Measurements from ENCODE around the gene PSMD13.

Gene PSMD13

DNA sequence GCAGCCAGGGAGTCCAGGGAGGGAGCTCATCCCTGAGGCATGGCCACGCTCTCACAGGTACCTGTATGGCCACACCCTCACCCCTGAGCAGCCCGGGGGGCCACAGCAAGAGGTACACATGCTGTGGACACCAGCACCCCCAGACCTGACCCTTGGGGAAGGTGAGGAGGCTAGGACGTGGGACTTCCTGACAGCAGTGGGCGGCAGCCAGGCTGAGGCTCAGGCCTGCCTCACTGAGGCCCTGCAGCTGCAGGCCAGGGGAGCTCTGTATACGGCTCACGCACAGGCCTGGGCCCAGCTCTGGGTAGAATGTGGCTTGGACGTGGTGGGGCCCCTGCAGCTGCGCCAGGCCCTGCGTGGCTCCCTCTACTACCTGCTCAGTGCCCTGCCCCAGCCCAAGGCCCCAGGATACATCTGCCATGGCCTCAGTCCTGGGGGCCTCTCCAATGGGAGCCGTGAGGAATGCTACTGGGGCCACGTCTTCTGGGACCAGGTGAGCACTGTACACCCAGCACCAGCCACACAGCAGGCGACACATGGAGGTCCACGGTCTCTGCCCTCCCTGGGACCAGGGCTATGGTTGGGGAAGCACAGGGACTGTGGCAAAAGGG is 54.0 kb downstream of the PSMD13 start:
- DNase-seq, result no peak

DNA sequence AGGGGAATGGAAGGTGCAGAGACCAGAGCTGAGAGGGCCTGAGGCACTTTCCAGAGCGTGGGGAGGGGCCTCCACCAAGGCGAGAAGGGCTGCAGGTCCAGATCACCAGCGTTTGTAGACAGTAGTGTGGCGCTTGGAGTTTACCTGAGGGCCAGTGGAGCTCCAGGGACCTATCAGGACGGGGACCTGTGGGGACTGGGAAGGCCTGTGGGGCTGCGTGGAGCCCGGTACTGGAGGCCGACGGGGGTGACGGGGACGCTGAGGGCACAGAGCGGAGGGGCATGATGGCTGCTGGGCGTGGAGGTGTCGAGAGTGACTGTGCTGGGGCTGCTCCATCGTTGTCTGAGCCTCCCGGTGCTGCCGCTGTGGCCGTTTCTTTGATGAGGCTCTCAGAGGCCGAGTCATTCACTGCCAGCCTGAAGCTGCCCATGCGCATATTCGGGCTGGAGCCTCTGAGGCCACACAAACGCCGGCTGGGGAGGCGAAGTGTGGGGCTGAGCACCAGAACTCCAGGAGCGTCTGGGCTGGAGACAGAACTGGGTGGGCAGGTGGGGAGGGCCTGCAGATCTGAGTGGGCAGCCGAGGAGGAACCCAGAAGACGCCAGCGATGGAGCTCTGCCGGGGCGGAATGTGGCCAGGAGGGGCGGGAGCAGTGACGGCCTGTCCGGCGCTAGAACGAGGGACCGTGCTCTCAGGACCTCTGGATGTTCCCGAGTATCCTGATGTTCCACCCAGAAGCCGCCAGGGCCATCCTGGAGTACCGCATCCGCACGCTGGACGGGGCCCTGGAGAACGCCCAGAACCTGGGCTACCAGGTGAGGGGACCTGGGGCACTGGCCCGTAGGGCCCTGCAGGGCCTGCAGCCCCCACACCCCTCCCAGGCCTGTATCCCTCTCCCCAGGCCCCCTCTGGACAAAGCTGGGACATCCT is 54.8 kb downstream of the PSMD13 start:
- no peak for DNase-seq

- no peak for DNase-seq
Measured at GRCh38 chr11:292211-293121, 55.7 kb downstream of the PSMD13 start.

DNA sequence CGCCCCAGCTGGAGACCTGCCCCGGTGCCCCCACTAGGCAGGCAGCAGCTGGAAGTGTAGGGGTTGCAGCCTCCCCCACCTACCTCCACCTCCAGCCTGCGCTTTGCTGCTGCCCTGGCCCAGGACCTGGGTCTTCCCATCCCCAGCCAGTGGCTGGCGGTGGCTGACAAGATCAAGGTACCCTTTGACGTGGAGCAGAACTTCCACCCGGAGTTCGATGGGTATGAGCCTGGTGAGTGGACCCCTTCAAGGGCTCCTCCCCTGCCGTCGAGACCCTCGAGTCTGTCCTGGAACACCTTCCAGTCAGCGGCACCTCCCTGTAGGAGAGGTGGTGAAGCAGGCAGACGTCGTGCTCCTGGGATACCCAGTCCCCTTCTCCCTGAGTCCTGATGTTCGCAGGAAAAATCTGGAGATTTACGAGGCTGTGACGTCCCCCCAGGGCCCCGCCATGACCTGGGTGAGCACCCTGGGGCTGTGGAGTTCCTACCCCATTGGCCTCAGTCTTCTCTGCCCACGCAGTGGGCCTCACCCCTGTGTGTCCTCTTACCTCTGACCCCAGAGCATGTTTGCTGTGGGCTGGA is 56.6 kb downstream of the PSMD13 start:
- no peak for DNase-seq

DNA sequence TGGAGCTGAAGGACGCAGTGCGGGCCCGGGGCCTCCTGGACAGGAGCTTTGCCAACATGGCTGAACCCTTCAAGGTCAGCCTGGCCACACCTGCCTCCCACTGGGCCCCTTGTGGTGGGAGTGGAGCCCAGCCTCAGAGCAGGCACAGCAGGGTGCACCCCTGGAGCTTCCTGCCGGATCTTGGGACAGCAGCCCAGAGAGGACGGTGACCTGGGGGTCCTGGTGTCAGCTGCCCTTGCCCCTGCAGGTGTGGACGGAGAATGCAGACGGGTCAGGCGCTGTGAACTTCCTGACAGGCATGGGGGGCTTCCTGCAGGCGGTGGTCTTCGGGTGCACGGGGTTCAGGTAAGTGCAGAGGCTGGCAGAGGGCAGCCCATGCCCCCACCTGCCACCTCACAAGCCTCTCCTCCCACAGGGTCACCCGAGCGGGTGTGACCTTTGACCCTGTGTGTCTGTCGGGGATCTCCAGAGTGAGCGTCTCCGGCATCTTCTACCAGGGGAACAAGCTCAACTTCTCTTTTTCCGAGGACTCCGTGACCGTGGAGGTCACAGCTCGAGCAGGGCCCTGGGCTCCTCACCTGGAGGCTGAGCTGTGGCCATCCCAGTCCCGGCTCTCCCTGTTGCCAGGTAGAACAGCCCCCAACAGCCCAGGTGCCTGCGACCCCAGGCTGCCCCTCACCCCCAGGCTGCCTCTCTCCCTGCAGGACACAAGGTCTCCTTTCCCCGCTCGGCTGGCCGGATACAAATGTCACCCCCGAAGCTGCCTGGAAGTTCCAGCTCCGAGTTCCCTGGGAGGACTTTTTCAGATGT is 57.3 kb downstream of the PSMD13 start:
- no peak for DNase-seq

- DNase-seq, result no peak
Measured at GRCh38 chr11:294780-295179, 58.0 kb downstream of the PSMD13 start.

DNA sequence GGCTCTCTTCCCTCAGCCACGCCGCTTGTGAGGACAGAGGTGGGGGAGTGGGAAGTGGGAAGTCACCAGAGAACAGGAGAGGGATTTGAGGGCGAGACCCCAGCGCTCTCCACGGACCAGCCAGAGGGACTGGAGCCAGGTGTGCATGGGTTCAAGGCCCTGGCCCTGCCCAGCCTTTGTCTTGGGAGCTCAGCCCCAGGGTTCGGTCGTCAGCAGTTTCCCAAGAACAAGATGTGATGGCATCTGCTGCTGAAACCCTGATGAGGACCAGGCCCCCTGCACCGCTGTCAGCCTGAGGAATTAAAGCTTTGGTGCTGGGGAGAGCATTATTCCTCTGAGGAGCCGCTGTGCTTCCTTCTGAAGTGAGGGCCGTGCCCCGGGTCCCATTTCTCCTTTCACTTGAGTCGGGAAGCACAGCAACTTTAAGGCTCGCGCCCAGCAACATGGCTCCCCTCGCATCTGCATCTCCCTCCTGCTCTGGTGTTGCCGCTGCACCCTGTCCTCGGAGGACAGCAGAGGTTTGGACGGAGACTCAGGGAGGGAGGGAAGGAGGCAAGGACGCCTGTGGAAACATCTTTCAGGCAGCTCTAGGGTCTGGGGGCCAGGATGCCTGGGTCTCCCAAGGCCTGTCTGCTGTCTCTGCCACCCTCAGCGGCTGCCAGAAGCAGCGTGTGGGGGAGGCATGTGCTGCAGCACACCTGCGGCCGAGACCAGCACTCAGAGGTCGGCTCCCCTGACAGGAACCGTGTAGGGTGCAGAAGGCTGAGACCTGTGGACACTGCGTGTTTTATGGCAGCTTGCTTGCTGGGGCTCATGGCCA is 58.8 kb downstream of the PSMD13 start:
- DNase-seq, result no peak

DNA sequence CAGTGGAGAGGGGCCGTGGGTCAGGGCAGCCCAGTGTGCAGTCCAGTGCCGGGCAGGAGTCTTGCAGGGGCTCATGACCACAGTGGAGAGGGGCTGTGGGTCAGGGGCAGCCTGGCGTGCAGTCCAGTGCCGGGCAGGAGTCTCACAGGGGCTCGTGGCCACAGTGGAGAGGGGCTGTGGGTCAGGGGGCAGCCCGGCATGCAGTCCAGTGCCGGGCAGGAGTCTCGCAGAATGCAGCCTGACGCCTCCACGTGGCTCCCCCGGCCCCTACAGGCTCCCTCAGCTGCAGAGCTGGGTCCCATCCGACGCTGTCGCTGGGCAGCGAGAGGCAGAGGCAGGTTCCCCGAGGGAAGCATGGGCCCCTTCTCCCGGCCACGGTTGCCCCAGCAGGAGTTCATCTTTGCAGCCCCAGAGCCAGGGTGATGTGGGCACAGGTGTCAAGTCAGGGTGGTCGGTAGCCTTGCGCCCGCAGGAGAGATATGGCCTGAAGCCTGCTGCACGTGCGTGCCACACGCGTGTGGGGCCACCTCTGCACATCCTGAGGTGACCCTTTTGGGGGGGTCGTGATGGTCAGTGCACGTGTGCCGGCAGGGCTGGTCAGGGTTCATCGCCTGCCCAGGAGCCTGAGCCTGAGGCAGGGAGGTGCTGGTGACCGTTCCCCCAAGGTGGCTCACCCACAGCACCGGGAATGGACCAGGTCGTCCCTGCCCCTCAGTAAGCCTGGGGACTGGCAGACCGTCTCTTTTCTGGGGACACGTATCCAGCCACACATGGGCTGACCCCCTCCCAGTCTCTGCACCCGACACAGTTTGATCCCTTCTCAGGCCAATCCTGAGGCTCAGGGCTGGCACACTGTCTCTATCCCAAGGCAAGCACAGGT is 59.6 kb downstream of the PSMD13 start:
- no peak for DNase-seq

- no peak for DNase-seq
Measured at GRCh38 chr11:297051-297585, 60.3 kb downstream of the PSMD13 start.

- DNase-seq, result no peak
Measured at GRCh38 chr11:297586-298405, 61.0 kb downstream of the PSMD13 start.

- no peak for DNase-seq
Measured at GRCh38 chr11:298406-299065, 61.8 kb downstream of the PSMD13 start.

DNA sequence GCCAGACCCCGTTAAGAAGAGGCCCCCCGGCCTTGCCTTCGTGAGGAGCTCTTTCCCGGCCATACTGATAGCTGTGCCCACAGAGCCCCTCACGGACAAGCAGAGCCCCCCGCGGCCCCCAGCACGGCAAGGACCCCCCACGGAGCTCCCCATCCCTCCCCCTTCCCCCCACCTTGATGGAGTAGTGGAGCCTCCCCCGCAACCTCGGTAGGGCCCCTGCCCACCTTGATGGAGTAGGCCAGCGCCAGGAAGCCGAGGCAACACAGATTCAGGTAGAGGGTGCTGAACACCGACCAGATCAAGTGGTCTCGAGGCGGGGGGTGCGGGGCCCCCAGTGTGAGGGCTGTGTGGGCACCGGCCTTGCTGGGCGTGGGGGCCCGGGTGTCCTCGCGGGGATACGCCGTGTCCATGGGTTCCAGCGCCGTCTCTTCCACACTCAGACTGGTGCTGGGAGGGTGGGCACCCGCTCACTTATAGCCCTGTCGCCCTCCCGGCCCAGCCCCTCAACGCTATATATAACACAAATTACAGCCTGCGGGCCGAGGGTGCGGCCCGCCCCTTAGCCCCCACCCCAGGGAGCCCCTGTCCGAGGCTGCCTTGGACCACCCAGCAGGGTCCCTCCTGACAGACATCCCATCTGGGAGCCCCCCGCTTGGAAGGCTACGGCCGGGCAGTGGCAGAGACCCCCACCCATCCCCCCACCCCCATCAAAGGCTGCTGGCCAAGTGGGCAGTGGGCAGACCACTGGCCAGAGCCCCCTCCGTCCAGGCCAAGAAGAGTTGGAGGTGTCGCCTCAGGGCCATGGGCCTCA is 62.5 kb downstream of the PSMD13 start, which contains the start of gene IFITM5:
TSS of gene IFITM5 (minus strand) at position 446 of the 811 bp plus-strand sequence. CDS start at position 410, 36 bp downstream.
- no peak for DNase-seq

DNA sequence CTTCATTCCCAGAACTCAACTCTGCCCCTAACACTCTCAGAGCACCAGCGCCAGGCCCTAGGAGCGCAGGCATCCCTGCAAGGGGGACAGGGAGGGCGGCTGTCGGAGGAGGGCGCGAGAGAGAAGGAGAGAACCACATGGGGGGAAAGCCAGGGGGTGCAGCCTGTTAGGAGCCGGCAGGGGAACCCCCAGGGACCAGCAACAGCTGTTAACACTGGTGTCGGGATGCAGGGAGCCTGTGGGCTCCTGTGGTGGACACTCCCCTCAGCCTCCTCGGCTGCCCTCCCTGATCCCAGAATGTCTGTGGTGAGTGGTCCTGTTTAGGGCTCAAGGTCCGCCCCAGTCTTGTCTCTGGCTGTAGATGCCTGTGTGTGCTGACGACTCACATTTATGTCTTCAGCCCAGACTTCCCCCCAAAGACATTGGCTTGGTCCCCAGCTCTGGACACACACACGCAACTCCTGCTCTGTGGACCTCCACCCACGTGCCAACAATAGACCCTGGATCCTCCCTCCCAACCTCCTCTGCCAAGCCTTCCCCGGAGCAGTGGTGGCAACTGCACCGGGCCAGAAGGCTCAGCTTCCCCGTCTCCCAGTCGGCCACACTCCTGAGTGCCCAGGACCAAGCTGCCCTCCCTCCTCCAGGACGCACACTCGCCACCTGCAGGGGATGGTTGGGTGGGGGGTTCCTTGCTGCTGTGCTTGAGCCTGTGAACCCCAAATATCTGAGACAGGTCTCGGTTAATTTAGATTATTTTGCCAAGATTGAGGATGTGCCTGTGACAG is 63.4 kb downstream of the PSMD13 start:
- no peak for DNase-seq
